Activated T-helper 1 cell treated with anti-CD3 and anti-CD28 coated beads, Interleukin-12 subunit alpha, Interleukin-12 subunit beta, Interleukin-2, Interleukin-4 antibody, amounts not matched to agents 30 ng/mL and 10 ng/mL and 1 ng/mL, durations not matched to agents 14 hours and 24 hours and 36 hours (primary cell): Measurements from ENCODE around the gene VPS18. TPM values are rescaled to one million over a fixed set of nuclear protein-coding genes. Genes with fewer than 3 reads are reported as not detected.

Source experiments
- DNase-seq: peaks from one replicate; pipeline ENCODE4 v3.0.0; 2021; ENCODE audit warnings: low spot score
- H3K27ac Mint-ChIP-seq: one replicate; pipeline ENCODE4 v1.8.0; 2021; ENCODE audit warnings: mild to moderate bottlenecking, mixed read lengths
- H3K27me3 Mint-ChIP-seq: one replicate; pipeline ENCODE4 v1.8.0; 2022; ENCODE audit warnings: mild to moderate bottlenecking, moderate library complexity, mixed read lengths; ENCODE audit not compliant: insufficient read depth
- H3K36me3 Mint-ChIP-seq: one replicate; pipeline ENCODE4 v1.8.0; 2021; ENCODE audit warnings: low read depth, mixed read lengths
- H3K4me1 Mint-ChIP-seq: one replicate; pipeline ENCODE4 v1.8.0; 2021; ENCODE audit warnings: low read depth, mixed read lengths
- H3K4me3 Mint-ChIP-seq: one replicate; pipeline ENCODE4 v1.8.0; 2021; ENCODE audit warnings: mild to moderate bottlenecking, moderate library complexity, mixed read lengths
- H3K9me3 Mint-ChIP-seq: one replicate; pipeline ENCODE4 v1.8.0; 2021; ENCODE audit warnings: mixed read lengths
- intact Hi-C: fragments of 100-400 bp; cut with micrococcal nuclease; formaldehyde crosslinking; loops from one replicate; pipeline ENCODE4 v1.15.1; 2024
- total RNA-seq: library from RNA; stranded (reverse); gene quantifications from 2 replicates; pipeline ENCODE4 v1.2.3, GENCODE V29; 2022

VPS18 gene
- total RNA-seq, 1 donor from 2014 or later = 16.7 TPM

DNA sequence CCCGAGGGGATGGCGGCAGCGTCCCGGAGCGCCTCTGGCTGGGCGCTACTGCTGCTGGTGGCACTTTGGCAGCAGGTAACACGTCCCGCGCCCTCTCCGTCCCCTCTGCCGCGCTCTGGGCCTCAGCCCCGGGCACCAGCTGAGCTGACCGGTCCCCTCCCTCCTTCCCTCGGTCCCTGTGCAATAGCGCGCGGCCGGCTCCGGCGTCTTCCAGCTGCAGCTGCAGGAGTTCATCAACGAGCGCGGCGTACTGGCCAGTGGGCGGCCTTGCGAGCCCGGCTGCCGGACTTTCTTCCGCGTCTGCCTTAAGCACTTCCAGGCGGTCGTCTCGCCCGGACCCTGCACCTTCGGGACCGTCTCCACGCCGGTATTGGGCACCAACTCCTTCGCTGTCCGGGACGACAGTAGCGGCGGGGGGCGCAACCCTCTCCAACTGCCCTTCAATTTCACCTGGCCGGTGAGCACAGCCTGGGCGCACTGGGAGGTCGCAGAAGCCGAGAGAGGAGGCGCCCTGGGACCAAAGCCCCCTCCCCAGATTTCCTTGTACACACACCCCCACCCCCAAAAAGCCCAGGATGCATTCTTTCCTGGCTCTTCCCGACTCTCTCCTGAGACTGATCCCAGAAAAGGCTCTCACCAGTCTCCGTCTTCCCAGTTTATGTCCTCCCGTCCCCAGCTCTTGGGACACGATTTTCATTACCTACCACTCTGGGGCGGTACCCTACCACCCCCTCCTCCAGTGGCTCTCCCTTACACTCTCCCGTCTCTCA lies 35.6 kb downstream of the VPS18 start:
- peaks cover 45% of the 10 kb centered on the region for H3K4me1 Mint-ChIP-seq
- H3K27me3 Mint-ChIP-seq = peaks cover 59% of the 10 kb centered on the region
- no peaks in the 10 kb centered on the region for H3K36me3 Mint-ChIP-seq
- DNase-seq = no peak
- peak overlapping the region; percentile 73 for H3K4me3 Mint-ChIP-seq
- intact Hi-C loops = loop anchor here (1.0 to 10.0 kb wide), 2 partner anchors 11 to 565 kb away; partner anchors contain the start of gene ITPKA
- H3K27ac Mint-ChIP-seq = peak overlapping the region; percentile 53
- no peaks in the 10 kb centered on the region for H3K9me3 Mint-ChIP-seq

DNA sequence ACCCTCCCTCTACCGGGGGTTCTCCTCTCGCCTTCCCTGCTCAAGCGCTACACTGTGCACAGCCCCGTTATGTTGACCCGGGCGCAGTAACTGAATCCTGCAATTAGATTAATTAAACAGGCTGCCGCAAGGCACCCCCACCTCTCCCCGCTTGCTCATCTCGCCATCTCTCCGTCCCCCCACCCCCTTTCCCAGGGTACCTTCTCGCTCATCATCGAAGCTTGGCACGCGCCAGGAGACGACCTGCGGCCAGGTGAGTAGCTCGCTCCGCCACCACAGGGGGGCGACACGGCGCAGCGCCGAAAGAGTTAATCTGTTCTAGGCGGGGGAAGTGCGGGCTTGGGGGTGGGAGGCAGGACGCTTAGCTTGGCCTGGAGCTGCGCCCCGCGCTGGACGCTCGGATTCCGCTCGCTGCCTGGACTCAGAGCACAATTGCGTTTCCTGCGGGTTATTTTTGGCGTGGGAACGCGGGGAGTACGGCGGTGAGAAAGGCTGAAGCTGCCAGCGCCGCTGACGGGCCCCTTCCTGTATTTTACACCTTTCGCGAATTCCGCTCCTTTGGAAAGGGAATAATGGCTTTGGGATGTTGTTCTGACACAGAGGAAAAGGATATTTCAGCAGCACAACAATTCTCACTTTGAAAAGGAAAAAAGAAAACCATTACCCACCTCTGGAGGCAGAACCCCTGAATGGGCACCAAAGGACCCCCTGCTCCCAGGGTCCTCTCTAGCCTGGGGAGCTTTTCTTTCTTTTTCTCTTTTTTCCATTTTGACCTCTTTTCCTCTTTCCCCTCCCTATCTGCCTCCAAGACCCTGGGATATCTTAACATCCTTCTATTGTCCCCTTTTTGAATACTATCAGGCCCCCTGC lies 36.4 kb downstream of the VPS18 start:
- peaks cover 55% of the 10 kb centered on the region for H3K27me3 Mint-ChIP-seq
- H3K9me3 Mint-ChIP-seq = no peaks in the 10 kb centered on the region
- peak overlapping the region; percentile 73 for H3K4me3 Mint-ChIP-seq
- intact Hi-C loops = no loop called here
- DNase-seq = no peak
- H3K4me1 Mint-ChIP-seq = peaks cover 45% of the 10 kb centered on the region
- H3K36me3 Mint-ChIP-seq = no peaks in the 10 kb centered on the region
- peak overlapping the region; percentile 53 for H3K27ac Mint-ChIP-seq

DNA sequence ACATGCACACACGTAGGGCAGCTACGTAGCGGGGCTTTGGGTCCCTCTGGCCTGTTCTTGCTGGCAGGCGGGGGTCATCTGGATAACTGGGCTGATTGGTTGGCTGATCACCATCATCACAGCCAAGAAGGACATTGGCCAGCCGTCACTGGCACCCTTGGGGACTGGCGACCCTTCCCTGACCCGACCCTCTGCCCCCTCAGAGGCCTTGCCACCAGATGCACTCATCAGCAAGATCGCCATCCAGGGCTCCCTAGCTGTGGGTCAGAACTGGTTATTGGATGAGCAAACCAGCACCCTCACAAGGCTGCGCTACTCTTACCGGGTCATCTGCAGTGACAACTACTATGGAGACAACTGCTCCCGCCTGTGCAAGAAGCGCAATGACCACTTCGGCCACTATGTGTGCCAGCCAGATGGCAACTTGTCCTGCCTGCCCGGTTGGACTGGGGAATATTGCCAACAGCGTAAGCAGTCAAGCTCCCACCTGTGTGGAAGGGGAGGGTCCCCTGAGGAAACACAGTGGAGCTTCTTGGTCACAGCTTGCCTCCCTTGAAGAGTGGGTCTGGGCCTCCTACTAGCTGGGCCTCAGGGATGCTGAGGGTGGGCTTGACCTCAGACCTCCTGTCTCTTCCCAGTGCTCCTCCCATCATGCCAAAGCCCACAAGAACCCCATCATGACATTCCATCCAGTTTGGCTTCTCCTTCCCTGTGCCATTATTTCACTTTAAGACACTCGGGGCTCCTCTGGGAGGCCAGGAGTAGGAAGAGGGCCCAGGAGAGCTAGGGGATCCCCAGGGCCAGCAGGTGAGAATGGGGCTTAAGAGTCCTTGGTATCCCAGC lies 37.3 kb downstream of the VPS18 start:
- intact Hi-C loops = no loop called here
- DNase-seq = no peak
- no peaks in the 10 kb centered on the region for H3K9me3 Mint-ChIP-seq
- H3K27me3 Mint-ChIP-seq = peaks cover 51% of the 10 kb centered on the region
- H3K36me3 Mint-ChIP-seq = no peaks in the 10 kb centered on the region
- peak overlapping the region; percentile 24 for H3K4me3 Mint-ChIP-seq
- H3K27ac Mint-ChIP-seq = no peak overlapping the region
- H3K4me1 Mint-ChIP-seq = peaks cover 41% of the 10 kb centered on the region

DNA sequence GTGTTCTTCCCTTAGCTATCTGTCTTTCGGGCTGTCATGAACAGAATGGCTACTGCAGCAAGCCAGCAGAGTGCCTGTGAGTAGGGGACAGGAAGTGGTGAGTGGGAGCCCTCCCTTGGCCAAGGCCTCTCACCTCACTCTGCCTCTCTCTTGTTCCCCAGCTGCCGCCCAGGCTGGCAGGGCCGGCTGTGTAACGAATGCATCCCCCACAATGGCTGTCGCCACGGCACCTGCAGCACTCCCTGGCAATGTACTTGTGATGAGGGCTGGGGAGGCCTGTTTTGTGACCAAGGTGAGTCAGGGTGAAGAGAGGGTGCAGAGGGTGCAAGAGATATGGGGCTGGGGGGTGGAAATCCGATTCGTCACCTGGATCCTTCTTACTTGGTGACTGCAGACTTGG lies 37.9 kb downstream of the VPS18 start:
- intact Hi-C loops = no loop called here
- no peak overlapping the region for H3K27ac Mint-ChIP-seq
- no peaks in the 10 kb centered on the region for H3K9me3 Mint-ChIP-seq
- H3K4me3 Mint-ChIP-seq = no peak overlapping the region
- peaks cover 35% of the 10 kb centered on the region for H3K4me1 Mint-ChIP-seq
- H3K36me3 Mint-ChIP-seq = no peaks in the 10 kb centered on the region
- H3K27me3 Mint-ChIP-seq = peaks cover 45% of the 10 kb centered on the region
- DNase-seq = no peak

DNA sequence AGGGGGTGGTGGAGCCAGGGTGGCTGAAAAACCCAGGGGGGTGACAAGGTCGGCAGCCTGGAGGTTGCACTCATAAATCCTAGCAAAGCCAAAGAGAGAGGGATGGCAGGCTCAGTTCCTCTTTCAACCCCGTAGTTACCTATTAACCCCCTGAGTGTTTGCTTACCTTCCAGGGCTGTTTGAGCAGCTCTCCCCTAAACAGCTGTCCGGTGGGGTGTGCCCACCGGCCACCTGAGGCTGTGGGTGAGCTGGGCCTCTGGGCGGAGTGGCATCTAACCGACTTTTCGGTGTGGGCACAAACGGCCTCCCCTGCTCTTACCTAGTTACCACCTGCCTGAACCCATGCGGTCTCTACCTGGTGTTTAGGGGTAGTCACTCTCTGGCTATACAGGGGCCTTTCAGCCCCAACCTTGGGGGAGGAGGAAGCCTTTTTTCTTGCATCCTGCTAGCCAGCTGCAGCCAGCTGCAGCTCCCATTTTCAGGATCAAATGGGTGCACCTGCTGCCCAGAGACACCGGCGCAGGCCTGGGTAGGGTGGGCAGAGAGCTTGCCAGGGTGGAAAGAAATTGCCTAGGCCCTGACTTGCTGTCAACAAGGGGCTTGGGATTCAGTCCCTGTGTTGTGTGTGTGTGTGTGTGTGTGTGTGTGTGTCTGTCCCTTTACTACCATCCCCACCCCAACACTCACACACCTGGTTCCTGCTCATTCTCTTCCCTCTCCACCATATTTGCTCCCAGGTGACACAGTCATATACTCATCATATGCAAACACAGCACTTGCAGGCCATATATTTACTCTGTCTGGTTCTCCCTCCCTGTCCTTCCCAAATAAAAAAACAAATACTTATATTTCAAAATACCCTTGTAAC lies 38.6 kb downstream of the VPS18 start:
- DNase-seq = no peak
- intact Hi-C loops = no loop called here
- Mint-ChIP-seq H3K27me3 (peaks cover 43% of the 10 kb centered on the region), H3K36me3 (no peaks in the 10 kb centered on the region), H3K4me3 (no peak overlapping the region), H3K9me3 (no peaks in the 10 kb centered on the region), H3K27ac (no peak overlapping the region), H3K4me1 (peaks cover 33% of the 10 kb centered on the region)

DNA sequence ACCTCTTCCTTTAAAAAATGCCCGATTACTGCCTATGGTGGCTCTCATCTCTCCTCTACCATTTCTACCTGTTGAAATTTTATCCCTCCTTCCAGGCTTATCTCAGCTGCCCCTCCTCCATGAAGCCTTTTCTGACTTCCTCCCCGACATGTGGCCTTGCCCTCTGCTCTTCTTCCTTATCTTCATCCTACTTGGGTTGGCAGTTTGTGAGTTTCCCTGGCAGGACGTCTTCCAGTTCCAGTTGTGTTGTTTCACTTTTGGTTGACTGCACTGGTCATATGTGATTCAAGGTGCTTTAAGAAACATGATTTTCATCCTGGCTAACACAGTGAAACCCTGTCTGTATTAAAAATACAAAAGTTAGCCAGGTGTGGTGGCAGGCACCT lies 39.3 kb downstream of the VPS18 start:
- peaks cover 31% of the 10 kb centered on the region for H3K4me1 Mint-ChIP-seq
- no peak for DNase-seq
- intact Hi-C loops = no loop called here
- H3K4me3 Mint-ChIP-seq = no peak overlapping the region
- no peak overlapping the region for H3K27ac Mint-ChIP-seq
- H3K27me3 Mint-ChIP-seq = peaks cover 42% of the 10 kb centered on the region
- no peaks in the 10 kb centered on the region for H3K36me3 Mint-ChIP-seq
- H3K9me3 Mint-ChIP-seq = no peaks in the 10 kb centered on the region

DNA sequence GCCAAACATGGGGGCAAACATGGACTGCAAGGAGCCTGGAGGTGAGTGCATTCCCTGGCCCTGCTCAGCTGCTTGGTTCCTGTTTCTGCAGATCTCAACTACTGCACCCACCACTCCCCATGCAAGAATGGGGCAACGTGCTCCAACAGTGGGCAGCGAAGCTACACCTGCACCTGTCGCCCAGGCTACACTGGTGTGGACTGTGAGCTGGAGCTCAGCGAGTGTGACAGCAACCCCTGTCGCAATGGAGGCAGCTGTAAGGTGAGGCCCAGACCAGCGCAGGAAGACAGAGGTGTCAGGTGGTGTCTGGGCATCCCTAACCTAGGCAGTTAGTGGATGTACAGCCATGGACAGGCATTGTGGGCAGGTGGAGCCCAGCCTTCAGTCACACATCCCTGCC lies 40.2 kb downstream of the VPS18 start:
- Mint-ChIP-seq H3K4me3 (no peak overlapping the region), H3K27me3 (peaks cover 33% of the 10 kb centered on the region), H3K9me3 (no peaks in the 10 kb centered on the region), H3K36me3 (no peaks in the 10 kb centered on the region), H3K4me1 (peaks cover 22% of the 10 kb centered on the region), H3K27ac (no peak overlapping the region)
- no peak for DNase-seq
- intact Hi-C loops = no loop called here

DNA sequence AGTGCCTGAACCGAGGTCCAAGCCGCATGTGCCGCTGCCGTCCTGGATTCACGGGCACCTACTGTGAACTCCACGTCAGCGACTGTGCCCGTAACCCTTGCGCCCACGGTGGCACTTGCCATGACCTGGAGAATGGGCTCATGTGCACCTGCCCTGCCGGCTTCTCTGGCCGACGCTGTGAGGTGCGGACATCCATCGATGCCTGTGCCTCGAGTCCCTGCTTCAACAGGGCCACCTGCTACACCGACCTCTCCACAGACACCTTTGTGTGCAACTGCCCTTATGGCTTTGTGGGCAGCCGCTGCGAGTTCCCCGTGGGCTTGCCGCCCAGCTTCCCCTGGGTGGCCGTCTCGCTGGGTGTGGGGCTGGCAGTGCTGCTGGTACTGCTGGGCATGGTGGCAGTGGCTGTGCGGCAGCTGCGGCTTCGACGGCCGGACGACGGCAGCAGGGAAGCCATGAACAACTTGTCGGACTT lies 42.0 kb downstream of the VPS18 start:
- Mint-ChIP-seq H3K4me3 (no peak overlapping the region), H3K36me3 (no peaks in the 10 kb centered on the region), H3K27me3 (peaks cover 17% of the 10 kb centered on the region), H3K4me1 (peaks cover 8% of the 10 kb centered on the region), H3K9me3 (no peaks in the 10 kb centered on the region), H3K27ac (no peak overlapping the region)
- intact Hi-C loops = no loop called here
- DNase-seq = no peak

DNA sequence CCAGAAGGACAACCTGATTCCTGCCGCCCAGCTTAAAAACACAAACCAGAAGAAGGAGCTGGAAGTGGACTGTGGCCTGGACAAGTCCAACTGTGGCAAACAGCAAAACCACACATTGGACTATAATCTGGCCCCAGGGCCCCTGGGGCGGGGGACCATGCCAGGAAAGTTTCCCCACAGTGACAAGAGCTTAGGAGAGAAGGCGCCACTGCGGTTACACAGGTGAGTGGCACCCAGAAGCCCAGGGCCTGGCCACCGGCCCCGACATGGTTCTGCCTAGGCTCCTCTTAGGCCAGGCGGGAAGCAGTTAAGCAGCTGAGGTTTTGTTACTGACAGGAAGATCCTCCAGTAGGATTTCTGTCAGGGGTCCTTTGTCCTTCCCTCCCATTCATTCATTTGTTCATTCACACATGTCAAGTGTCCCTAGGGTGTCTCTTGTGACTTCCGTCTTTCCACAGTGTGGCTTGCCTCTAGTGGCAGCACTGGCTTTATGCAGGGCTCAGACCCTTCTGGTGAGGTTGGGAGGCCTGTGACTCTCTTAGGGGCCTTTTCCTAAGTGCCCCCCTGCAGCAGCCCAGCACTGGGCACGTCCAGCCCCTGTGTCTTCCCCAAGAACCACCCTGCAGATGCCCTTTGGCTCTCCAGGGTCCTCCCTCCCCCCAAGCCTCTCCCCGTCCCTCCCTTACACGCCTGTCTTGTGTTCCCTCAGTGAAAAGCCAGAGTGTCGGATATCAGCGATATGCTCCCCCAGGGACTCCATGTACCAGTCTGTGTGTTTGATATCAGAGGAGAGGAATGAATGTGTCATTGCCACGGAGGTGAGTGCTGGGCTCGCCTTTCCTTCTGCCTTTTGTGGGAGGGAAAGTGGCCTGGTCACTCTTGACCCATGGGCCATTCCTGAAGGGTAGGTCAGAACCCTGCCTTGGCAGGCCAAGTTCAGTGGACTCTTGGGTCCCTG lies 42.7 kb downstream of the VPS18 start:
- H3K9me3 Mint-ChIP-seq = no peaks in the 10 kb centered on the region
- intact Hi-C loops = no loop called here
- DNase-seq = no peak
- no peaks in the 10 kb centered on the region for H3K36me3 Mint-ChIP-seq
- peaks cover 13% of the 10 kb centered on the region for H3K27me3 Mint-ChIP-seq
- no peak overlapping the region for H3K27ac Mint-ChIP-seq
- H3K4me1 Mint-ChIP-seq = peaks cover 5% of the 10 kb centered on the region
- no peak overlapping the region for H3K4me3 Mint-ChIP-seq

DNA sequence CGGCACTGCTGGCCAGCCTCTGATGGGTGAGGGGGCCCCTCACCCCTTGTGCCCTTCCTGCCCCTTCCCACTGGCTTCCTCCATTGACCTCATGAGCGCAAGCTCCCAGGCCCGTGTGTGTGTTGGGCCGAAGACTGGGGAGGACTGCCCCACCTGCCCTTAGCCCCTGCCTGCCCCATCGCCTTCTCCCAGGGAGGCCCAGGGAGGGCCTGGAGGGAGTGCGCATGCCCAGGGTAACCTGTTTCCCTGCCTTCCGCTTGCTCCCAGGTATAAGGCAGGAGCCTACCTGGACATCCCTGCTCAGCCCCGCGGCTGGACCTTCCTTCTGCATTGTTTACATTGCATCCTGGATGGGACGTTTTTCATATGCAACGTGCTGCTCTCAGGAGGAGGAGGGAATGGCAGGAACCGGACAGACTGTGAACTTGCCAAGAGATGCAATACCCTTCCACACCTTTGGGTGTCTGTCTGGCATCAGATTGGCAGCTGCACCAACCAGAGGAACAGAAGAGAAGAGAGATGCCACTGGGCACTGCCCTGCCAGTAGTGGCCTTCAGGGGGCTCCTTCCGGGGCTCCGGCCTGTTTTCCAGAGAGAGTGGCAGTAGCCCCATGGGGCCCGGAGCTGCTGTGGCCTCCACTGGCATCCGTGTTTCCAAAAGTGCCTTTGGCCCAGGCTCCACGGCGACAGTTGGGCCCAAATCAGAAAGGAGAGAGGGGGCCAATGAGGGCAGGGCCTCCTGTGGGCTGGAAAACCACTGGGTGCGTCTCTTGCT lies 43.7 kb downstream of the VPS18 start:
- H3K9me3 Mint-ChIP-seq = no peaks in the 10 kb centered on the region
- peaks cover 5% of the 10 kb centered on the region for H3K27me3 Mint-ChIP-seq
- H3K27ac Mint-ChIP-seq = no peak overlapping the region
- H3K4me1 Mint-ChIP-seq = peaks cover 7% of the 10 kb centered on the region
- no peaks in the 10 kb centered on the region for H3K36me3 Mint-ChIP-seq
- DNase-seq = no peak
- intact Hi-C loops = no loop called here
- no peak overlapping the region for H3K4me3 Mint-ChIP-seq

DNA sequence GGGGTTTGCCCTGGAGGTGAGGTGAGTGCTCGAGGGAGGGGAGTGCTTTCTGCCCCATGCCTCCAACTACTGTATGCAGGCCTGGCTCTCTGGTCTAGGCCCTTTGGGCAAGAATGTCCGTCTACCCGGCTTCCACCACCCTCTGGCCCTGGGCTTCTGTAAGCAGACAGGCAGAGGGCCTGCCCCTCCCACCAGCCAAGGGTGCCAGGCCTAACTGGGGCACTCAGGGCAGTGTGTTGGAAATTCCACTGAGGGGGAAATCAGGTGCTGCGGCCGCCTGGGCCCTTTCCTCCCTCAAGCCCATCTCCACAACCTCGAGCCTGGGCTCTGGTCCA lies 44.3 kb downstream of the VPS18 start:
- intact Hi-C loops = no loop called here
- Mint-ChIP-seq H3K9me3 (no peaks in the 10 kb centered on the region), H3K27ac (no peak overlapping the region), H3K4me1 (peaks cover 13% of the 10 kb centered on the region), H3K36me3 (no peaks in the 10 kb centered on the region), H3K27me3 (peaks cover 3% of the 10 kb centered on the region), H3K4me3 (no peak overlapping the region)
- no peak for DNase-seq
